ENCODE data around the gene TSHZ2. TPM values are rescaled to one million over a fixed set of nuclear protein-coding genes. Genes with fewer than 3 reads are reported as not detected.
"Not testable (repeated sequence)": the region's sequence is repeated elsewhere in the genome, so short reads cannot be mapped to it uniquely, and the experiment has no call there.

The TSHZ2 gene
- total RNA-seq, 6 experiments from 2014 or later = not detected

- Mint-ChIP-seq H3K27me3 (ENCODE audit: insufficient read depth) (peaks cover 9% of the 10 kb centered on the region), H3K9me3 (no peaks in the 10 kb centered on the region), H3K4me3 (no peak overlapping the region), H3K4me1 (ENCODE audit: low read depth) (peaks cover 8% of the 10 kb centered on the region; the same call in 1 of the 2 replicates), H3K27ac (no peak overlapping the region), H3K36me3 (ENCODE audit: low read depth) (no peaks in the 10 kb centered on the region)
- no peak for TF ChIP-seq CTCF (IDR thresholded peaks at IDR 0.05)
- DNase-seq = no peak
Measured at GRCh38 chr20:53512076-53512475, 539.9 kb downstream of the TSHZ2 start.

- TF ChIP-seq CTCF (IDR thresholded peaks at IDR 0.05) = no peak
- DNase-seq = no peak
- no peaks in the 10 kb centered on the region for H3K36me3 Mint-ChIP-seq (ENCODE audit: low read depth)
- no peak overlapping the region for H3K27ac Mint-ChIP-seq
- peaks cover 8% of the 10 kb centered on the region; the same call in 1 of the 2 replicates for H3K4me1 Mint-ChIP-seq (ENCODE audit: low read depth)
- no peak overlapping the region for H3K4me3 Mint-ChIP-seq
- H3K9me3 Mint-ChIP-seq = no peaks in the 10 kb centered on the region
- peaks cover 9% of the 10 kb centered on the region for H3K27me3 Mint-ChIP-seq (ENCODE audit: insufficient read depth)
Measured at GRCh38 chr20:53513168-53513488, 541.0 kb downstream of the TSHZ2 start.

- no peaks in the 10 kb centered on the region for H3K36me3 Mint-ChIP-seq (ENCODE audit: low read depth)
- no peak overlapping the region for H3K4me3 Mint-ChIP-seq
- TF ChIP-seq CTCF (IDR thresholded peaks at IDR 0.05) = no peak
- H3K4me1 Mint-ChIP-seq (ENCODE audit: low read depth) = peaks cover 8% of the 10 kb centered on the region; the same call in 1 of the 2 replicates
- peaks cover 9% of the 10 kb centered on the region for H3K27me3 Mint-ChIP-seq (ENCODE audit: insufficient read depth)
- H3K27ac Mint-ChIP-seq = no peak overlapping the region
- DNase-seq = no peak
- no peaks in the 10 kb centered on the region for H3K9me3 Mint-ChIP-seq
Measured at GRCh38 chr20:53513489-53514298, 541.5 kb downstream of the TSHZ2 start.

GRCh38 chr20:53515749-53516148 lies 543.6 kb downstream of the TSHZ2 start:
- Mint-ChIP-seq H3K27me3 (ENCODE audit: insufficient read depth) (peaks cover 7% of the 10 kb centered on the region), H3K4me3 (no peak overlapping the region), H3K9me3 (no peaks in the 10 kb centered on the region), H3K4me1 (ENCODE audit: low read depth) (peaks cover 8% of the 10 kb centered on the region; the same call in 1 of the 2 replicates), H3K27ac (no peak overlapping the region), H3K36me3 (ENCODE audit: low read depth) (no peaks in the 10 kb centered on the region)
- DNase-seq = no peak
- TF ChIP-seq CTCF (IDR thresholded peaks at IDR 0.05) = no peak

- Mint-ChIP-seq H3K9me3 (no peaks in the 10 kb centered on the region), H3K4me1 (ENCODE audit: low read depth) (peaks cover 8% of the 10 kb centered on the region; the same call in 1 of the 2 replicates), H3K4me3 (no peak overlapping the region), H3K36me3 (ENCODE audit: low read depth) (no peaks in the 10 kb centered on the region), H3K27ac (no peak overlapping the region), H3K27me3 (ENCODE audit: insufficient read depth) (peaks cover 6% of the 10 kb centered on the region)
- DNase-seq = no peak
- no peak for TF ChIP-seq CTCF (IDR thresholded peaks at IDR 0.05)
Measured at GRCh38 chr20:53517146-53517545, 545.0 kb downstream of the TSHZ2 start.

GRCh38 chr20:53521421-53521820 lies 549.3 kb downstream of the TSHZ2 start:
- not testable (repeated sequence) for H3K4me3 Mint-ChIP-seq; H3K27me3 Mint-ChIP-seq (ENCODE audit: insufficient read depth); H3K27ac Mint-ChIP-seq; H3K9me3 Mint-ChIP-seq; H3K36me3 Mint-ChIP-seq (ENCODE audit: low read depth); H3K4me1 Mint-ChIP-seq (ENCODE audit: low read depth)
- peak; percentile 12 for DNase-seq
